ENCODE data around the gene SLC43A3. TPM values are rescaled to one million over a fixed set of nuclear protein-coding genes. Genes with fewer than 3 reads are reported as not detected.

The SLC43A3 gene
- 0.38 to 0.75 TPM (median 0.53 TPM) in 5 replicates for total RNA-seq (2022; extraction: Qiagen RNA extraction; ENCODE audit: low read depth)

GRCh38 chr11:57426929-57427726 is at the start of gene SLC43A3:
TSS of gene SLC43A3 (minus strand) at chr11:57427121. CDS start at chr11:57426172, 949 bp downstream.

DNA sequence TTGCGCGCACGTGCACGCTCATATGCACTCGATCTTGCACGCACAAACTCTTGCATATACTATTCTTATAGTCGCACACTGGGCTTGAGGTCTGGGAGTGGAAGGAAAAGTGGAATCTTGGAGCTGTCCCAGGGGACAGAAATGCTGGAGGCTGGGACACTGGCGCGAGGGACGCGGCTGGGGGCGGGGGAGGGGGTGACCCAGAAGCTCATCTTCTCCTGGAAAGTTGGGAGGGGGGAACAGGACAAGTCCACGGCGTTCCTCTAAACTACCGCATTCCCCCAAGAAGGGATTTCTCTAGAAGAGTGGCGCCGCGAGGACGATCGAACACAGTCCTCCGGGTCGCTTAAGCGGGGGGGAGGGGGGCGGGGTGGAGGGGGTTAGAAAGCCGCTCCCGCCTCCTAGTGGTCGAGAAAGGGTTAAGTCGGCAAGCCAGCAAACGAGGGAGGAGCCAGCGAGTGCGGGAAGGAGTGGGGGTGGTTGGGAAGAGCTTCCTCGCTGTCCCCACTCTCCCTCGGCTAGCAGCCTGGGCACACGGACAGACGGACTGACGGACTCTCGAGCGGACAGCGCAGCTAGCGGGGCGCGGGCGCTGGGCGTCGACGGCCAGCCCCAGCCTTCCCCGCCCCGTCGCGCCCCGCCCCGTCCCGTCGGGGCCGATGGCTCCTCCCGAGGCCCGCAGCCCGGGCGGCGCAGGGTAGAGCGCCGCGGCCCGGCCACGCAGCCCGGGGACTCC is 33.3 kb upstream of the SLC43A3 start, which contains the start of gene RTN4RL2:
TSS of gene RTN4RL2 (plus strand) at position 507 of the 736 bp plus-strand sequence. CDS start 338 bp downstream, outside the sequence.

GRCh38 chr11:57390535-57390934 is 36.4 kb downstream of the SLC43A3 start, which contains the start of gene PRG2:
TSS of gene PRG2 (minus strand) at chr11:57390650. CDS start at chr11:57389944, 706 bp downstream.

DNA sequence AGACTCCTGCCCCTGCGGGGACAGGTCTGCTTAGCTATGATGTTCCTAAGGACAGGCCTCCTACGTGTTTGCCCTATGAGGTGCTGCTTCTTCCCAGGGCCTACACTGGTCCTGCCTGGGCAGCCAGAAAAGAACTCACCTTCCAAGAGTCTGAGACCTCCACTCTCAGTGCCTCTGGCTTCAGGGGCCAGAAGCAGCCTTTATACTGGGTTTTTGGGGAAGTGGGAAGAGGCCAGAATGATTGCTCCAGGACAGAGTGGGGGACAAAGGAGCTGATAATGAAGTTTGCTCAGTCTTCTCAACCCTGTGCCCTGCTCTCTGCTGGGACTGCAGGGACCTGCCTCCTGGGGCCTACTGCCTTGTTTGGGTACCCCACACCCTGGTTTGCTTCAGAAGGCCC is 45.9 kb downstream of the SLC43A3 start, which contains the start of gene PRG3:
TSS of gene PRG3 (minus strand) at position 176 of the 400 bp plus-strand sequence. CDS start 442 bp downstream, outside the sequence.

Other genes starting within 250 kb of the SLC43A3 start
- not detected in 5 replicates for gene LRRC55, start 245.2 kb downstream of the SLC43A3 start, total RNA-seq (2022; extraction: Qiagen RNA extraction; ENCODE audit: low read depth)
- gene APLNR, start 189.9 kb downstream of the SLC43A3 start, total RNA-seq (2022; extraction: Qiagen RNA extraction; ENCODE audit: low read depth): not detected in 5 replicates
- 56.8 to 94.4 TPM (median 86.4 TPM) in 5 replicates for gene TNKS1BP1, start 102.2 kb downstream of the SLC43A3 start, total RNA-seq (2022; extraction: Qiagen RNA extraction; ENCODE audit: low read depth)
- 215 to 266 TPM (median 242 TPM) in 5 replicates for gene SSRP1, start 91.2 kb downstream of the SLC43A3 start, total RNA-seq (2022; extraction: Qiagen RNA extraction; ENCODE audit: low read depth)
- 0.19 to 0.31 TPM (median 0.22 TPM) in 4 of 5 replicates, not detected in the other for gene P2RX3, start 88.8 kb downstream of the SLC43A3 start, total RNA-seq (2022; extraction: Qiagen RNA extraction; ENCODE audit: low read depth)
- not detected in 5 replicates for gene PRG3, start 46.0 kb downstream of the SLC43A3 start, total RNA-seq (2022; extraction: Qiagen RNA extraction; ENCODE audit: low read depth)
- not detected in 5 replicates for gene PRG2, start 36.5 kb downstream of the SLC43A3 start, total RNA-seq (2022; extraction: Qiagen RNA extraction; ENCODE audit: low read depth)
- 40.5 to 105 TPM (median 92.6 TPM) in 5 replicates for gene RTN4RL2, start 33.4 kb upstream of the SLC43A3 start, total RNA-seq (2022; extraction: Qiagen RNA extraction; ENCODE audit: low read depth)
- gene SLC43A1, start 88.6 kb upstream of the SLC43A3 start, total RNA-seq (2022; extraction: Qiagen RNA extraction; ENCODE audit: low read depth): 2.1 to 3.7 TPM (median 2.9 TPM) in 5 replicates
- 147 to 188 TPM (median 152 TPM) in 5 replicates for gene TIMM10, start 103.6 kb upstream of the SLC43A3 start, total RNA-seq (2022; extraction: Qiagen RNA extraction; ENCODE audit: low read depth)
- gene SMTNL1, start 110.5 kb upstream of the SLC43A3 start, total RNA-seq (2022; extraction: Qiagen RNA extraction; ENCODE audit: low read depth): not detected in 5 replicates
- 31.1 to 38.6 TPM (median 35.6 TPM) in 5 replicates for gene UBE2L6, start 140.6 kb upstream of the SLC43A3 start, total RNA-seq (2022; extraction: Qiagen RNA extraction; ENCODE audit: low read depth)
- gene SERPING1, start 170.6 kb upstream of the SLC43A3 start, total RNA-seq (2022; extraction: Qiagen RNA extraction; ENCODE audit: low read depth): 0.21 to 0.85 TPM (median 0.42 TPM) in 5 replicates
- 0.27 to 0.62 TPM (median 0.33 TPM) in 5 replicates for gene YPEL4, start 222.8 kb upstream of the SLC43A3 start, total RNA-seq (2022; extraction: Qiagen RNA extraction; ENCODE audit: low read depth)
- gene CLP1, start 230.6 kb upstream of the SLC43A3 start, total RNA-seq (2022; extraction: Qiagen RNA extraction; ENCODE audit: low read depth): 27.6 to 32.1 TPM (median 28.8 TPM) in 5 replicates
- 69.4 to 79.6 TPM (median 72.6 TPM) in 5 replicates for gene ZDHHC5, start 241.0 kb upstream of the SLC43A3 start, total RNA-seq (2022; extraction: Qiagen RNA extraction; ENCODE audit: low read depth)